HG02943 (cell line): Measurements from ENCODE around the gene ERCC8.
A peak's percentile ranks its signal among the peaks of the same experiment; 100 is the strongest.

Source experiments
- ATAC-seq: cut with Tn5 transposase; IDR thresholded peaks from one replicate; pipeline ENCODE4 v1.9.1; 2021; ENCODE audit warnings: mild to moderate bottlenecking, low read depth, moderate library complexity; ENCODE audit not compliant: unreplicated experiment

The ERCC8 gene

DNA sequence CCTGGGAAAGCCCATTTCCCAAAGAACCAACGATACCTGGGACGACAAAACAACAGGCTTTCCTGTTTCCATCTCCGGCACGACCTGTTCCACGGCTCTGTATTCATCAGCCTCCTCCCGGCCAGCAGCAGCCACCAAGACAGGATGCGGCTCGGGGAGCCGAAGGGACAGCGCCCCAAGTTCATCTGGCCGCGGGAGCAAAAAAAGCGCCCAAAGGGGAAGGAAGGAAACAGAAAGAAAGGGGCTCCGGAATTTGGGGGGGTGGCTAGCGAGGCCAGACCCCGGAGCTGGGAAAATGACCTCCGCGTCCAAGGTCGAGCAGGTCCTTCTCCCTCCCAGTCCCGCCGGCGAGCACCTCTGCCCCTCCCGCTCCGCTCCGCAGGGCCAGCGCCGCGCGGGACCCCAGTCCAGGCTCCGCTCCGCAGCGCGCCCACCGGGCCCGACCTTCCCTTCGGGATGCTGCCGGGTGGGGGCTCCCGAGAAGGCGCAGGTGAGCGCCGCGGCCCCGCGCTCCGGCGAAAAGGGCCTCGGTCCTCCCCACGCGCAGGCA, 101.4 kb downstream of the ERCC8 start:
- ATAC-seq, result peak; percentile 29

DNA sequence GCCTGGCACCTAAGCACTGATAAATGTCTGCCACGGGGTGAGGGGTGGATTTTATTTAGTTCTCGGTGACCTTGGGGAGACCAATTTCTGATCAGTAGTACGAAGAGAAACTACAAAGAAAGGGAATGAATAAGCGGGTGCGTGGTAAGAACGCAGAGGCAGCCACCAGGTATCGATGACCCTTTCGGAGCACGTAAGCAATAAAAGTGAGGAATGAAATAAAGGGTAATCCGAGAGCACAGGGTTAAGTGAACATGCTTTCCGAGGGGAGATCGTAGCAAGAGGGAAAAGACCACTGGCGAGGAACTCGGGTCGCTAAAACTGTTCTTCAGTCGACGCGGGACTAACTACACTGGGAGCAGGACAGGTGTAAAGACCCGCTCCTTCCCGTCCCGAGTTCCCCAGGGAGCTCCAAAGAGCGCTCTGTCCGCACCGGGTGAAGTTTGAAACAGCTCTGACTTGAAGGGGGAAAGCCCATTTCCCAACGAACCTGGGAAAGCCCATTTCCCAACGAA, 101.9 kb downstream of the ERCC8 start:
- ATAC-seq, result no peak

DNA sequence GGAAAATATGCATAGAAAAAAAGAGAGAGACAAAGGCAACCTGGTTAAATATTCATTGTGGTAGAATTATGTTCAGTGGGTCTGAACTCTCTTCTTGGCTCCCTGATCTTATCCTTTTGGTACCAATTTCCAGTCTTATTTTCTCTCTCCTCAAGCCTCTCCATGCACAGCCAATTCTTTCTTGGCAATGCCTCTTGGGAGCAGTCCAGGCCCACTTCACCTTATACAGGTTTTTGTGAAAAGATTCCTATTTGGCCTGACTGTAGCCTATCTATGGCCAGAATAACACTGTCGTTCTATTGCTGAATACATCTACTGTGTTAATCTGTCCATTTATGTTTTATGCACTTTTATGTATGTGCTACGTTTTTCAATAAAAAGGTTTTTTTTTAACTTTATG, 103.5 kb downstream of the ERCC8 start:
- ATAC-seq, result no peak

DNA sequence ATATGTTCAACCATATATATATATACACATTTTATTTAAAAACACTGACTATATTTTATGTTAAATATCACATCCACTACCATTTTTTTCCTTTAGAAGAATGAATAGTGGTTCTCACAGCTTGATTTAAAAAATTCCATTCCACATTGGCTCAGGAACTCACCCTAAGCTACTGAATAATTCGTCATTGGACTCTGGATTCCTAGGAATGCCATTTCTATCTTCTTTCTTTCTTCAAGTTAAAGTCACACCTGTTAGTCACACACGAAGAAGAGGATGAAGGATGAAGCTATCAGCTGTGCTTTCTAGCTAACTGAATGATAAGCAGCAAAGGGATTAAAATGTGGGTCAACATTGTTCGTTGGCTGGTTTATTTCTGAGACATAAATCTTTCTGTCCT, 108.7 kb downstream of the ERCC8 start:
- no peak for ATAC-seq

DNA sequence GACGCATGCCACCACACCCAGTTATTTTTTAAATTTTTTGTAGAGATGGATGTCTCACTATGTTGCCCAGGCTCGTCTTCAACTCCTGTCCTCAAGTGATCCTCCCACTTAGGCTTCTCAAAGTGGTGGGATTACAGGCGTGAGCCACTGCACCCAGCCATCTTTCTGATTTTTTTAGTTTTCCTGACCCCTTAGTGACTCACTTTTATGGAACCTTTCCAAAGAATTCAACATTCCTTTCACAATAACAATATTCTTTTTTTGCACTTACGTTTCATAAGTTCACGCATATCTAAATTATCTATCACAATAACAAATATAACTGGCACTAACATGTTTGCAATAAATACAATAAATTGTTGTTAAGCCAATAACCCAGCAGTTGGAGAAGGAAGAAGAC, 109.3 kb downstream of the ERCC8 start:
- no peak for ATAC-seq

DNA sequence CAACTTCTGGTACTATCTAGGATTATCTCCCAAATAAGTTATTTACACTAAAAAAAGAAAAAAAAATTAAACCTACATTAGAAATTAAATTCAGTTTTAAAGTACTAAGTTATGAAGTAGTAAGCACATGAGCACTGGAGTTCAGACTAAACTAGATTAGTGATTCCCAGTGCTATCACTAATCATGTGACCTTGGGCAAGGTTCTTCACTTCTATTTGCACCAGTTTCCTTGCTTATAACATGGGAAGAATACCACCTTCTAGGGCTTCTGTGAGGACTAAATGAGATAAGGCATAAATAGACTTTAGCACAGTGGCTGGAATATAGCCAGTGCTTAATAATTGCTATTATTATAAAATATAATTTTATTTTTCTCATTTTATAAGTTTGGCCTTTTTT, 111.3 kb downstream of the ERCC8 start:
- ATAC-seq, result no peak

DNA sequence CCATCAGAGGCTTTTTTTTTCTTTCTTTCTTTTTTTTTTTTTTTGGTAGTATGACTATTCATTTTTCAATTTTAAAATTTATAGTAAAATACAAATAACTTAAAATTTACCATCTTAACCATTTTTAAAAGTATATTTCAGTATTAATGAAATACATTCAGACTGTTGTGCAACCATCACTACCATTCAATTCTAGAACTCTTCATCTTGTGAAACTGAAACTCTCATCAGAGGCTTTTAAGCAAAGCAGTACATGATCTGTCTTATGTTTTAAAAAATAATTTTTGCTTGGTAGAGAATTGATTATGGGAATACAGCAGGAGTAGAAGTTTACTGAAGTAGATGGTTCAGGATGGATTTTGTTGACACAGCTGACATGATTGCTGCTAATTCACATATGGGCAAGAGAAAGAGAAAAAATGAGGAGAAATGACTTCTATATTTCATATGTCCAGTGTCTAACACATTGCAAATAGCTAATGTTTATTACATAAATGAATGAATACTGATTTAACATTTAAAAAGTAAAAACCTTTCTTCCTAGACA, 114.2 kb downstream of the ERCC8 start:
- no peak for ATAC-seq

DNA sequence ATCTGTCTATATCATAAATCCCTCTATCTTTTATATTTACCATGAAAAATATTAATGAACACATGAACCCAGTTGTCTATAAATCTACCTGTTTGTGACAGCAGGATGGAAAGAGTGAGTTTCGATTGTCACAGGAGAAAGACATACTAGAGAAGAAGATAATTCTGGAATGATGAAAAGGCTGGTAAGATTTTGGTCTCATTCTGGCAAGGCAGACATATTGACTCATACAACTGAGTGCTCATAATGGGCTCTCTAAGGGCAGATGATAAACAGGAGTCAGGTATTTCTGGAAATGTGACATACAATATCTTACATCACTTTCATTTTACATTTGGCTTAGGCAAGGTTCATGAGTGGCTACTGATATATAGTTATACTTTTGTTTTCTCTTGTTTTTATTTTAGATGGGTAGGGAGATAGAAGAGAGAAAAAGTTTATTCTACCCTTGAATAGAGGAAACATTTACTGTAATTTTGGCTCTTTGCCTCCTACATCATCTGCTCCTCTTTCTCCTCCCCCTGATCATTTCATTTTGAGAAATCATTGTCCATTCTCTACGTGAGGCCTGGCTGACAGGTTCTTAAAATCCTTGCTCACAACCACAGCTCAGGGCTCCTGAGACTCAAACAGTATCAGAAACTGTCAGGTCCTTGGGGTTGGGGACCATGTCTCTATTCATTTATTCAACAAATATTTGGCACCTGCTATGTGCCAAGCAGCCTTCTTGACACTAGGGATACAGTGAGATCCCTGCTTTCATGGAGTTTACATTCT, 115.2 kb downstream of the ERCC8 start:
- no peak for ATAC-seq

DNA sequence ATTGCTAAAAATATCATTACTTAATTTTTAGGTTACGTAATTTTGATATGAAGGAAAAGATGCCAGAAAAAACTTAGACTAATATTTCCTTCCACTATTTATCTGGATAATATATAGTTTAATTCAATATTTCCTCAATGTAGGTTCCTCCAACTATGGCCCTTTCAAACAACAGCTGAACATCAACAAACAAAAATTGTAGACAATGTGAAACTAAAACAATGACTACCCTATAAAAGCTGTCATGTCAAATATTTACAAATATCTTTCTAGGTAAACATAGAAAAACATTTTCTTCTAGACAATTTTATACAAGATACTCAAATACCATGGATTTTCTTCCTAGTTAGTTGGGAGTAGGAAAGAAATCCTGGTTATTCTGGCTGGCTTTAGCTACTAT, 117.7 kb downstream of the ERCC8 start:
- no peak for ATAC-seq

DNA sequence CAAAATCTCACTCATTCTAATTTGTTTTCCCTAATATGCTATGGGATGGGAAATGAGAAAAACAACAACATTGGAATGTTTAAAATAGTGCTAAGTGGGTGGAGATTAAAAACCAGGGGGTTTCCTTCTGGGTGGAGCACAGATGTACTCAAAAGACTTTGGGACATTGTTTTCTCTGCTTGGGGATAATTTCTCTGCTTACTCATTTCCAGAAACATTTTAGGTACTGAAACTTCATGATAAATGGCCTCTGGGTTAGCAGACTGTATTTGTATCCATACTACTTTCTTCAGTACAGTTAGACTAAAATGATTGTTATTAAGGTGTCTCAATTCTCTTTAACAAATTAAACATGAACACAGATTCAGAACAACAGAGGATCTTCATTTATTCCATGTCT, 118.2 kb downstream of the ERCC8 start:
- ATAC-seq, result peak; percentile 66
